OCI-LY3 (cell line): ENCODE results near the gene IL13RA2.

Source experiments
- H2AFZ ChIP-seq: fragments of 200-600, 300-600 bp; shearing (Covaris generic); 2 replicates; pipeline ENCODE4 v1.6.0; 2014; ENCODE audit warnings: antibody characterized with exemption, low read depth, low read length
- H3K27ac ChIP-seq: fragments of 200-600, 300-600 bp; sonication (generic); 2 replicates; pipeline ENCODE4 v1.5.1; 2014; ENCODE audit warnings: mild to moderate bottlenecking, low read length, moderate library complexity, mixed read lengths
- H3K27me3 ChIP-seq: fragments of 200-600, 300-600 bp; sonication (generic); 2 replicates; pipeline ENCODE4 v1.6.1; 2014; ENCODE audit warnings: low read depth, low read length, mixed read lengths
- H3K36me3 ChIP-seq: fragments of 200-600, 300-600 bp; sonication (generic); replicated peaks from 2 replicates; pipeline ENCODE3; 2014; ENCODE audit warnings: low read depth, low read length, mixed read lengths
- H3K4me1 ChIP-seq: fragments of 300-600, 200-600 bp; sonication (generic); 2 replicates; pipeline ENCODE4 v1.6.1; 2014; ENCODE audit warnings: low read length, mixed read lengths
- H3K4me2 ChIP-seq: fragments of 200-600, 300-600 bp; sonication (generic); 2 replicates; pipeline ENCODE4 v1.6.1; 2014; ENCODE audit warnings: low read length, mixed read lengths
- H3K4me3 ChIP-seq: fragments of 300-600, 200-600 bp; sonication (generic); 2 replicates; pipeline ENCODE4 v1.5.1; 2014; ENCODE audit warnings: antibody characterized with exemption, mild to moderate bottlenecking, low read length, moderate library complexity
- H3K79me2 ChIP-seq: fragments of 300-600, 200-600 bp; shearing (Covaris generic); 2 replicates; pipeline ENCODE4 v1.6.1; 2014; ENCODE audit warnings: mild to moderate bottlenecking, low read length, mixed read lengths
- H3K9ac ChIP-seq: fragments of 300-600, 200-600 bp; shearing (Covaris generic); 2 replicates; pipeline ENCODE4 v1.6.0; 2014; ENCODE audit warnings: mild to moderate bottlenecking, low read length, moderate library complexity
- H3K9me3 ChIP-seq: fragments of 200-600, 300-600 bp; shearing (Covaris generic); 2 replicates; pipeline ENCODE4 v1.6.1; 2014; ENCODE audit warnings: low read length, mixed read lengths; ENCODE audit not compliant: insufficient read depth
- H4K20me1 ChIP-seq: fragments of 200-600, 300-600 bp; sonication (generic); 2 replicates; pipeline ENCODE4 v1.6.1; 2016; ENCODE audit warnings: low read length, mixed read lengths; ENCODE audit not compliant: insufficient read depth
- CTCF ChIP-seq: fragments of 200-600, 300-600 bp; sonication (generic); IDR thresholded peaks from 2 replicates; pipeline ENCODE4 v1.5.1; 2014; ENCODE audit warnings: antibody characterized with exemption, low read length, low read depth
- EZH2phosphoT487 ChIP-seq: fragments of 200-600 bp; shearing (Covaris generic); IDR thresholded peaks from 2 replicates; pipeline ENCODE4 v1.6.1; 2018; ENCODE audit warnings: antibody characterized with exemption, mixed run types, low read depth

IL13RA2 gene

DNA sequence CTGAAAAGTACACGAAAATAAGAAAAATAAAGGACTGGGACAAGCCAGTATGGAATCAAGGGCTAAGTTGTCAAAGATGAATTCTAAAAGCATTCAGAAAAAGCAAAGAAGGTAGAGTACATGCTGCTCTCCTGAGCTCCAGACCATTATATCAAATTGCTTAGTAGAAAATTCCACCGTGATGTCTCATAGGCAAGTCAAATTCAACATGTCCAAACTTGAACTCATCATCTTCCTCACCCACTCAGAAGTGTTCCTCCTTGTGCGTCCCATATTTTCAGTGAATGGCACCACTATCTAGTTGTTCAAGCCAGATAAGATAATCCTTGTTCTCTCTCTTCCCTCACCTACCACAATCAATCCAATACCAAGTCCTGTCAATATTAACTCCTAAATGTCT is 37.5 kb upstream of the IL13RA2 start:
- no peaks in the 10 kb centered on the region for H3K36me3 ChIP-seq
- H3K27ac ChIP-seq: no peak overlapping the region
- TF ChIP-seq EZH2phosphoT487 (no peak), CTCF (no peak)

DNA sequence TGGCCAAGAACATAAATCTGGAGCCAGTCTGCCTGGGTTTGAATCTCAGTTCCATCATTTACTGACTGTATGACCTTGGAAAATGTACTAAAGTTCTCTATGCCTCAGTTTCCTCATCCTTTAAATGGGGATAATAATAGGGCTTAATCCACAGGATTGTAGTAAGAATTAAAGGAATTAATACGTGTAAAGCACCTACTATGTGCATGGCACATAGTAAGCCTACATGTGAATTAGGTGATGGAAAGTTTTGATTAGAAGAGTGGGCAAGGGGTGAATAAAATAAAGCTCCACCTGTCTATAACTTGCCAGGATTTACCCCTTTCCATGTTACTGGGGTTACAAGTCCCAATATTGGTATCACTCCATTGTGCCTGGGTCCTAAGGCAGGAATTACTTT is 35.8 kb upstream of the IL13RA2 start:
- Histone ChIP-seq H3K4me3 (no peak overlapping the region), H3K9me3 (no peaks in the 10 kb centered on the region), H3K4me1 (no peaks in the 10 kb centered on the region), H3K36me3 (no peaks in the 10 kb centered on the region), H2AFZ (no peak overlapping the region), H3K27ac (no peak overlapping the region), H3K4me2 (no peak overlapping the region), H4K20me1 (no peaks in the 10 kb centered on the region), H3K9ac (no peak overlapping the region), H3K79me2 (no peaks in the 10 kb centered on the region), H3K27me3 (no peaks in the 10 kb centered on the region)
- TF ChIP-seq CTCF (no peak), EZH2phosphoT487 (no peak)

More for the DNA sequence above, 37.5 kb upstream of the IL13RA2 start:
- no peak overlapping the region for H3K9ac ChIP-seq
- H4K20me1 ChIP-seq: no peaks in the 10 kb centered on the region
- H3K27me3 ChIP-seq: no peaks in the 10 kb centered on the region
- no peaks in the 10 kb centered on the region for H3K9me3 ChIP-seq
- no peak overlapping the region for H3K4me3 ChIP-seq
- no peak overlapping the region for H3K4me2 ChIP-seq
- H3K4me1 ChIP-seq: no peaks in the 10 kb centered on the region
- H3K79me2 ChIP-seq: no peaks in the 10 kb centered on the region
- no peak overlapping the region for H2AFZ ChIP-seq

GRCh38 chrX:115047715-115048114 is 30.3 kb upstream of the IL13RA2 start:
- no peaks in the 10 kb centered on the region for H4K20me1 ChIP-seq
- no peaks in the 10 kb centered on the region for H3K79me2 ChIP-seq
- H3K4me1 ChIP-seq: no peaks in the 10 kb centered on the region
- no peak overlapping the region for H3K27ac ChIP-seq
- TF ChIP-seq CTCF: no peak
- no peak for TF ChIP-seq EZH2phosphoT487
- H3K4me2 ChIP-seq: no peak overlapping the region
- H3K9me3 ChIP-seq: no peaks in the 10 kb centered on the region
- H3K9ac ChIP-seq: no peak overlapping the region
- no peaks in the 10 kb centered on the region for H3K36me3 ChIP-seq
- H2AFZ ChIP-seq: no peak overlapping the region
- no peak overlapping the region for H3K4me3 ChIP-seq
- H3K27me3 ChIP-seq: no peaks in the 10 kb centered on the region

GRCh38 chrX:115047181-115047580 is 29.8 kb upstream of the IL13RA2 start:
- Histone ChIP-seq H3K27me3 (no peaks in the 10 kb centered on the region), H2AFZ (no peak overlapping the region)
- no peak for TF ChIP-seq CTCF
- no peak for TF ChIP-seq EZH2phosphoT487

More at GRCh38 chrX:115047181-115047580, 29.8 kb upstream of the IL13RA2 start:
- Histone ChIP-seq H3K4me1 (no peaks in the 10 kb centered on the region), H3K4me3 (no peak overlapping the region), H3K9ac (no peak overlapping the region), H4K20me1 (no peaks in the 10 kb centered on the region), H3K9me3 (no peaks in the 10 kb centered on the region), H3K79me2 (no peaks in the 10 kb centered on the region), H3K36me3 (no peaks in the 10 kb centered on the region), H3K27ac (no peak overlapping the region), H3K4me2 (no peak overlapping the region)
